Left ventricle myocardium inferior (tissue), 1 donor: ENCODE results near the gene ZNF653. TPM values are rescaled to one million over a fixed set of nuclear protein-coding genes. Genes with fewer than 3 reads are reported as not detected.

Source experiments
- DNase-seq: peaks from one replicate; pipeline ENCODE4 v3.0.0-alpha.2; 2020
- H3K27ac ChIP-seq: fragments of 200-600 bp; replicated peaks from 2 replicates; pipeline ENCODE4 v1.8.0; 2021
- H3K27me3 ChIP-seq: fragments of 200-600 bp; 2 replicates; pipeline ENCODE4 v1.8.0; 2021; ENCODE audit warnings: low read depth
- H3K36me3 ChIP-seq: fragments of 200-600 bp; 2 replicates; pipeline ENCODE4 v1.8.0; 2021
- H3K4me1 ChIP-seq: fragments of 200-600 bp; 2 replicates; pipeline ENCODE4 v1.8.0; 2021
- H3K4me3 ChIP-seq: fragments of 200-600 bp; 2 replicates; pipeline ENCODE4 v1.8.0; 2021; ENCODE audit warnings: mild to moderate bottlenecking, moderate library complexity
- H3K9me3 ChIP-seq: fragments of 200-600 bp; replicated peaks from 2 replicates; pipeline ENCODE4 v1.8.0; 2021
- CTCF ChIP-seq: fragments of 200-600 bp; IDR thresholded peaks from 2 replicates; pipeline ENCODE4 v1.8.0; 2021; ENCODE audit warnings: antibody characterized with exemption, mild to moderate bottlenecking, borderline replicate concordance
- intact Hi-C: fragments of 100-400 bp; cut with micrococcal nuclease; formaldehyde crosslinking; loops from one replicate; pipeline ENCODE4 v1.11.0; 2022
- total RNA-seq: library from RNA; stranded (reverse); fragmentation: NEBNext Ultra II Directional; extraction: Animal tissue kit (Norgen Biotek cat#: 25700); gene quantifications from one replicate; pipeline ENCODE4 v1.2.1, GENCODE V29; 2021
- donor health status: DM: no; HTN: yes; CAD: no; lungs with severe emphysema.

ZNF653 gene
- total RNA-seq, 1 donor from 2014 or later, result 4.2 TPM

GRCh38 chr19:11494634-11495285, 10.9 kb downstream of the ZNF653 start:
- H3K9me3 ChIP-seq, result no peaks in the 10 kb centered on the region
- no peak for DNase-seq
- TF ChIP-seq CTCF, result no peak
- no peaks in the 10 kb centered on the region for H3K4me1 ChIP-seq
- H3K36me3 ChIP-seq, result peaks cover 57% of the 10 kb centered on the region
- no peaks in the 10 kb centered on the region for H3K27me3 ChIP-seq
- no peak overlapping the region for H3K4me3 ChIP-seq
- no peak overlapping the region for H3K27ac ChIP-seq
- intact Hi-C loops, result no loop called here

- H3K27ac ChIP-seq, result no peak overlapping the region
- H3K4me1 ChIP-seq, result no peaks in the 10 kb centered on the region
- H3K9me3 ChIP-seq, result no peaks in the 10 kb centered on the region
- H3K4me3 ChIP-seq, result no peak overlapping the region
- TF ChIP-seq CTCF, result no peak
- H3K27me3 ChIP-seq, result peaks cover 12% of the 10 kb centered on the region
- no peak for DNase-seq
- intact Hi-C loops, result no loop called here
- H3K36me3 ChIP-seq, result peaks cover 45% of the 10 kb centered on the region
Observed at GRCh38 chr19:11489378-11489777, 16.3 kb downstream of the ZNF653 start.

GRCh38 chr19:11486661-11487503, 18.8 kb downstream of the ZNF653 start:
- Histone ChIP-seq H3K27ac (no peak overlapping the region), H3K9me3 (no peaks in the 10 kb centered on the region), H3K27me3 (peaks cover 37% of the 10 kb centered on the region), H3K4me1 (peaks cover 16% of the 10 kb centered on the region), H3K4me3 (no peak overlapping the region), H3K36me3 (peaks cover 33% of the 10 kb centered on the region)
- intact Hi-C loops, result no loop called here
- no peak for DNase-seq
- TF ChIP-seq CTCF, result no peak

GRCh38 chr19:11485245-11485837, 20.3 kb downstream of the ZNF653 start:
- TF ChIP-seq CTCF, result no peak
- Histone ChIP-seq H3K9me3 (no peaks in the 10 kb centered on the region), H3K36me3 (peaks cover 25% of the 10 kb centered on the region), H3K27ac (no peak overlapping the region), H3K4me3 (no peak overlapping the region), H3K27me3 (peaks cover 53% of the 10 kb centered on the region), H3K4me1 (peaks cover 27% of the 10 kb centered on the region)
- intact Hi-C loops, result no loop called here
- DNase-seq, result no peak

- Histone ChIP-seq H3K9me3 (no peaks in the 10 kb centered on the region), H3K27me3 (peaks cover 71% of the 10 kb centered on the region), H3K36me3 (peaks cover 25% of the 10 kb centered on the region), H3K27ac (no peak overlapping the region), H3K4me3 (no peak overlapping the region), H3K4me1 (peaks cover 44% of the 10 kb centered on the region)
- no peak for TF ChIP-seq CTCF
- intact Hi-C loops, result no loop called here
- DNase-seq, result no peak
Observed at GRCh38 chr19:11483366-11484111, 22.1 kb downstream of the ZNF653 start.
